Measurements from ENCODE around the gene RNU1-4. TPM values are rescaled to one million over a fixed set of nuclear protein-coding genes. Genes with fewer than 3 reads are reported as not detected.
A peak's percentile ranks its signal among the peaks of the same experiment; 100 is the strongest.
"Not testable (repeated sequence)": the region's sequence is repeated elsewhere in the genome, so short reads cannot be mapped to it uniquely, and the experiment has no call there.

Gene RNU1-4
- total and polyA plus RNA-seq, 2 of the 13 experiments (the other 11 are each of a cell fraction or from before 2014, with no cell fraction given) = under 0.01 to 11,018 TPM

DNA sequence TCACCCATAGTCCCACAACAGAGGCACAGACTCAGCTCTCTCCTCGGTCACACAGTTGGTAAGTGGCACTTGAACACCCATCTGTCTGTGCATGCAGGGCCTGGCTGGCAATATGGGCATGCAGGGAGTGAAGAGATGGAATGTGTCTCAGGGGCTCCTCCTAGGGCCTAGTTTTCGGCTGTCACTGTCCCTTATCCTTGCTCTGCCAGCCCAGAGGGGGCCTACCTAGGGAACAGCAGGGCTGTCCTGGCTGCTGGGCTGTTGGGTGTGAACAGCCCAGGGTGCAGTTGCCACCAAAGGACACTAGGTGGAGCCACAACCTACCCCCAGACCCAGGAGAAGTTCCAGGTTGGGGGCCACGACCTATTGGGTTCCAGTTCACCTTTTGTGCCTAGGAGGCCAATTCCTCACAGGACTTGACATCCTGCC is 30.6 kb upstream of the RNU1-4 start:
- in situ Hi-C loops (cut with HindIII; ENCODE audit: extremely low pct_ligation_motif_present, low pct_unique_long_range_greater_than_20kb); H3K36me3 ChIP-seq (replicated peaks in 1 of 2; ENCODE audit: control insufficient read depth in 1 of 2, insufficient read depth in 2 of 2, low read length in 2 of 2); H3K4me3 ChIP-seq (replicated peaks in 1 of 3; ENCODE audit: insufficient read depth in 1 of 3, low read depth in 2 of 3, low read length in 3 of 3); H3K79me2 ChIP-seq (ENCODE audit: insufficient read depth, low read length); H3K9ac ChIP-seq (ENCODE audit: insufficient read depth, low read depth, low read length); H3K27me3 ChIP-seq (ENCODE audit: control insufficient read depth in 1 of 2, insufficient read depth in 2 of 2, low read length in 2 of 2); DNase-seq (ENCODE audit: low spot score); BruUV-seq (replicated peaks); H3K9me3 ChIP-seq (ENCODE audit: low read length); H3K4me1 ChIP-seq (ENCODE audit: insufficient read depth, low read length); H3K27ac ChIP-seq (ENCODE audit: extremely low read length, insufficient read depth, low read length); intact Hi-C loops (cut with micrococcal nuclease; ENCODE audit: unreplicated experiment); H2AFZ ChIP-seq (ENCODE audit: low read length); H4K20me1 ChIP-seq (ENCODE audit: insufficient read depth, low read length): not testable (repeated sequence)
- POLR2A ChIA-PET = interaction anchor here (1.2 kb wide), 1 partner anchor 13 kb away, joined by 6 read pairs; no protein-coding TSS in a partner anchor
- ATAC-seq = peak; percentile 77
- FAIRE-seq = peak; percentile 94
- no CpG with 5 or more reads among the region's 3 CpGs for WGBS (ENCODE audit: low lambda C conversion rate)
- H3K4me2 ChIP-seq (ENCODE audit: low read depth, low read length) = peak overlapping the region; percentile 43; the same call in 1 of the 2 replicates
- TF ChIP-seq ZNF768 (CRISPR knock-in tag; IDR thresholded peaks at IDR 0.05) (peak; percentile 56; the same call in 1 of the 2 replicates), STAG1 (CRISPR knock-in tag; IDR thresholded peaks at IDR 0.05) (peak; percentile 55)
- TF ChIP-seq, protein P1, sequence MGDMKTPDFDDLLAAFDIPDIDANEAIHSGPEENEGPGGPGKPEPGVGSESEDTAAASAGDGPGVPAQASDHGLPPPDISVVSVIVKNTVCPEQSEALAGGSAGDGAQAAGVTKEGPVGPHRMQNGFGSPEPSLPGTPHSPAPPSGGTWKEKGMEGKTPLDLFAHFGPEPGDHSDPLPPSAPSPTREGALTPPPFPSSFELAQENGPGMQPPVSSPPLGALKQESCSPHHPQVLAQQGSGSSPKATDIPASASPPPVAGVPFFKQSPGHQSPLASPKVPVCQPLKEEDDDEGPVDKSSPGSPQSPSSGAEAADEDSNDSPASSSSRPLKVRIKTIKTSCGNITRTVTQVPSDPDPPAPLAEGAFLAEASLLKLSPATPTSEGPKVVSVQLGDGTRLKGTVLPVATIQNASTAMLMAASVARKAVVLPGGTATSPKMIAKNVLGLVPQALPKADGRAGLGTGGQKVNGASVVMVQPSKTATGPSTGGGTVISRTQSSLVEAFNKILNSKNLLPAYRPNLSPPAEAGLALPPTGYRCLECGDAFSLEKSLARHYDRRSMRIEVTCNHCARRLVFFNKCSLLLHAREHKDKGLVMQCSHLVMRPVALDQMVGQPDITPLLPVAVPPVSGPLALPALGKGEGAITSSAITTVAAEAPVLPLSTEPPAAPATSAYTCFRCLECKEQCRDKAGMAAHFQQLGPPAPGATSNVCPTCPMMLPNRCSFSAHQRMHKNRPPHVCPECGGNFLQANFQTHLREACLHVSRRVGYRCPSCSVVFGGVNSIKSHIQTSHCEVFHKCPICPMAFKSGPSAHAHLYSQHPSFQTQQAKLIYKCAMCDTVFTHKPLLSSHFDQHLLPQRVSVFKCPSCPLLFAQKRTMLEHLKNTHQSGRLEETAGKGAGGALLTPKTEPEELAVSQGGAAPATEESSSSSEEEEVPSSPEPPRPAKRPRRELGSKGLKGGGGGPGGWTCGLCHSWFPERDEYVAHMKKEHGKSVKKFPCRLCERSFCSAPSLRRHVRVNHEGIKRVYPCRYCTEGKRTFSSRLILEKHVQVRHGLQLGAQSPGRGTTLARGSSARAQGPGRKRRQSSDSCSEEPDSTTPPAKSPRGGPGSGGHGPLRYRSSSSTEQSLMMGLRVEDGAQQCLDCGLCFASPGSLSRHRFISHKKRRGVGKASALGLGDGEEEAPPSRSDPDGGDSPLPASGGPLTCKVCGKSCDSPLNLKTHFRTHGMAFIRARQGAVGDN (CRISPR knock-in tag; IDR thresholded peaks at IDR 0.05) = peak; percentile 17; the same call in 1 of the 2 replicates
- TF ChIP-seq, protein P2, sequence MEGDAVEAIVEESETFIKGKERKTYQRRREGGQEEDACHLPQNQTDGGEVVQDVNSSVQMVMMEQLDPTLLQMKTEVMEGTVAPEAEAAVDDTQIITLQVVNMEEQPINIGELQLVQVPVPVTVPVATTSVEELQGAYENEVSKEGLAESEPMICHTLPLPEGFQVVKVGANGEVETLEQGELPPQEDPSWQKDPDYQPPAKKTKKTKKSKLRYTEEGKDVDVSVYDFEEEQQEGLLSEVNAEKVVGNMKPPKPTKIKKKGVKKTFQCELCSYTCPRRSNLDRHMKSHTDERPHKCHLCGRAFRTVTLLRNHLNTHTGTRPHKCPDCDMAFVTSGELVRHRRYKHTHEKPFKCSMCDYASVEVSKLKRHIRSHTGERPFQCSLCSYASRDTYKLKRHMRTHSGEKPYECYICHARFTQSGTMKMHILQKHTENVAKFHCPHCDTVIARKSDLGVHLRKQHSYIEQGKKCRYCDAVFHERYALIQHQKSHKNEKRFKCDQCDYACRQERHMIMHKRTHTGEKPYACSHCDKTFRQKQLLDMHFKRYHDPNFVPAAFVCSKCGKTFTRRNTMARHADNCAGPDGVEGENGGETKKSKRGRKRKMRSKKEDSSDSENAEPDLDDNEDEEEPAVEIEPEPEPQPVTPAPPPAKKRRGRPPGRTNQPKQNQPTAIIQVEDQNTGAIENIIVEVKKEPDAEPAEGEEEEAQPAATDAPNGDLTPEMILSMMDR (CRISPR knock-in tag; IDR thresholded peaks at IDR 0.05) = peak; percentile 75
- CTCF ChIA-PET (ENCODE audit: low intra/inter-chr PET ratio, low total read pairs) = interaction anchor here (0.8 kb wide), 1 partner anchor 85 kb away, joined by 5 read pairs; no protein-coding TSS in a partner anchor

DNA sequence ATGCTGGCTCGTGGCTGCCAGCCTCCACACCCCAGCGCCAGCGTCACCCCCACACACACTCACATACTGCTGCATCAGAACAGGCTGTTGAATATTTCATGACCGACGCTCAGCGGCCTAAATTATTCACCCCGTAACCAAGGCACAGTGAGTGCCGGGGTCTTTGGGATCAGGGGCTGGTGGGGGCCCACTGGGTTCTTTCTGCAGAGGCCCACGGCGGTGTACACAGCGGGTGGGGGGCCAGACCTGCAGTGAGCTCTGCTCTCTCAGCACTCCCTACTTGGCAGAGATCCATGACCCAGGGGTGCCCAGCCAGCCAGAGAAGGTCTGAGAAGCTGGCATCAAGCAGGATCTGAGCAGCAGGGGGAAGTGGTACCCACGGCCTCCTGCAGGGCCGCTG is 29.7 kb upstream of the RNU1-4 start:
- H3K4me1 ChIP-seq (ENCODE audit: insufficient read depth, low read length); intact Hi-C loops (cut with micrococcal nuclease; ENCODE audit: unreplicated experiment); H3K9me3 ChIP-seq (ENCODE audit: low read length); CTCF ChIA-PET (ENCODE audit: low intra/inter-chr PET ratio, low total read pairs); in situ Hi-C loops (cut with HindIII; ENCODE audit: extremely low pct_ligation_motif_present, low pct_unique_long_range_greater_than_20kb); H3K27me3 ChIP-seq (ENCODE audit: control insufficient read depth in 1 of 2, insufficient read depth in 2 of 2, low read length in 2 of 2); FAIRE-seq; H3K4me3 ChIP-seq (replicated peaks in 1 of 3; ENCODE audit: insufficient read depth in 1 of 3, low read depth in 2 of 3, low read length in 3 of 3); BruUV-seq (replicated peaks); H3K79me2 ChIP-seq (ENCODE audit: insufficient read depth, low read length); H3K9ac ChIP-seq (ENCODE audit: insufficient read depth, low read depth, low read length); POLR2A ChIA-PET; H4K20me1 ChIP-seq (ENCODE audit: insufficient read depth, low read length); H3K36me3 ChIP-seq (replicated peaks in 1 of 2; ENCODE audit: control insufficient read depth in 1 of 2, insufficient read depth in 2 of 2, low read length in 2 of 2); ATAC-seq; H3K27ac ChIP-seq (ENCODE audit: extremely low read length, insufficient read depth, low read length); DNase-seq (ENCODE audit: low spot score); H2AFZ ChIP-seq (ENCODE audit: low read length); H3K4me2 ChIP-seq (ENCODE audit: low read depth, low read length): not testable (repeated sequence)
- 55% methylated on average over 5 of the region's 13 CpGs for WGBS (ENCODE audit: low lambda C conversion rate)

DNA sequence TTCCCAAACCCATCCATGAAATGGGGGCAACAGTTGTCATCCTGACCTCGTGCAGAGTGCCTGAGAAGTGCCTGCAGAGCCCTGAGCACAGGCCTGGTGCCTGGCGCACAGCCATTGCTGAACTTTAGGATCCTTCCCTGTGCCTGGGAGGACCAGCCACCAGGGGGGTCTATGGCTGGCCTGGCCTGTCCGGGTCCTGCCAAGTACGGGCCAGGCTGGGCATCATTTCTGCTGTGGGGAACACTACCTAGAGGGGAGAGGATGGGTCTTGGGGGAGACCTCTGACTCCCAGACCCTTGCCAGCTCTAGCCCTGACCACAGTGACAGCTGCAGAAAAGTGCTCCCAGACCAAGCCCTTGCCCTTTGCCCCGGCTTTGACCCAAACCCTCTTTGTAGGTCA is 28.2 kb upstream of the RNU1-4 start:
- H3K9me3 ChIP-seq (ENCODE audit: low read length); H3K4me3 ChIP-seq (replicated peaks in 1 of 3; ENCODE audit: insufficient read depth in 1 of 3, low read depth in 2 of 3, low read length in 3 of 3); H4K20me1 ChIP-seq (ENCODE audit: insufficient read depth, low read length); DNase-seq (ENCODE audit: low spot score); H3K9ac ChIP-seq (ENCODE audit: insufficient read depth, low read depth, low read length); CTCF ChIA-PET (ENCODE audit: low intra/inter-chr PET ratio, low total read pairs); in situ Hi-C loops (cut with HindIII; ENCODE audit: extremely low pct_ligation_motif_present, low pct_unique_long_range_greater_than_20kb); H3K79me2 ChIP-seq (ENCODE audit: insufficient read depth, low read length); H2AFZ ChIP-seq (ENCODE audit: low read length); H3K27ac ChIP-seq (ENCODE audit: extremely low read length, insufficient read depth, low read length); BruUV-seq (replicated peaks); H3K27me3 ChIP-seq (ENCODE audit: control insufficient read depth in 1 of 2, insufficient read depth in 2 of 2, low read length in 2 of 2); FAIRE-seq; H3K36me3 ChIP-seq (replicated peaks in 1 of 2; ENCODE audit: control insufficient read depth in 1 of 2, insufficient read depth in 2 of 2, low read length in 2 of 2); H3K4me2 ChIP-seq (ENCODE audit: low read depth, low read length); POLR2A ChIA-PET; intact Hi-C loops (cut with micrococcal nuclease; ENCODE audit: unreplicated experiment); H3K4me1 ChIP-seq (ENCODE audit: insufficient read depth, low read length): not testable (repeated sequence)
- no CpG with 5 or more reads among the region's 5 CpGs for WGBS (ENCODE audit: low lambda C conversion rate)
- peak; percentile 21; the same call in 2 of the 3 replicates for ATAC-seq
